ENCODE data around the gene CFTR. TPM values are rescaled to one million over a fixed set of nuclear protein-coding genes. Genes with fewer than 3 reads are reported as not detected.

CFTR gene
- total and polyA plus RNA-seq, 2 of the 8 experiments (the other 6 are each of a cell fraction or from before 2014, with no cell fraction given), result 1.2 to 1.6 TPM

- no peak overlapping the region for H4K8ac ChIP-seq (ENCODE audit: extremely low read depth, insufficient read depth, low read length)
- no peaks in the 10 kb centered on the region for H3K27me3 ChIP-seq (replicated peaks in 1 of 4; ENCODE audit: control insufficient read depth in 3 of 4, extremely low read depth in 1 of 4, insufficient read depth in 3 of 4, low read length in 3 of 4)
- H3K27ac ChIP-seq (ENCODE audit: low read depth, low read length), result no peak overlapping the region
- ChIA-PET POLR2A (ENCODE audit: partially characterized antibody) (no interaction called here), CTCF (ENCODE audit: partially characterized antibody) (interaction anchor here (0.9 kb wide), 1 partner anchor 14 kb away, joined by 3 read pairs; no protein-coding TSS in a partner anchor)
- H2BK15ac ChIP-seq (ENCODE audit: low read length), result no peak overlapping the region
- H3K56ac ChIP-seq (replicated peaks; ENCODE audit: insufficient read length, low read depth, low read length), result no peak overlapping the region
- H3K4ac ChIP-seq (replicated peaks; ENCODE audit: insufficient read length, low read depth, low read length), result no peak overlapping the region
- H2BK120ac ChIP-seq (replicated peaks; ENCODE audit: low read depth, low read length), result no peak overlapping the region
- H3K79me2 ChIP-seq (ENCODE audit: control insufficient read depth in 1 of 2, insufficient read depth in 2 of 2, low read length in 2 of 2), result no peaks in the 10 kb centered on the region
- no peaks in the 10 kb centered on the region for H4K20me1 ChIP-seq (replicated peaks in 1 of 2; ENCODE audit: control insufficient read depth in 1 of 2, insufficient read depth in 2 of 2, low read length in 2 of 2)
- no peak for DNase-seq (ENCODE audit: low read depth in 1 of 2, low spot score in 2 of 2)
- no peaks in the 10 kb centered on the region for H3K36me3 ChIP-seq (ENCODE audit: control insufficient read depth in 2 of 4, insufficient read depth in 4 of 4, low read length in 3 of 4)
- no peak overlapping the region for H2BK5ac ChIP-seq (ENCODE audit: low read depth, low read length)
- no peak for FAIRE-seq
- H3K23ac ChIP-seq (ENCODE audit: insufficient read length), result no peak overlapping the region
- no peak overlapping the region for H4K91ac ChIP-seq (replicated peaks; ENCODE audit: insufficient read length, low read length)
- H3K9me3 ChIP-seq (ENCODE audit: insufficient read depth in 2 of 2, low read depth in 1 of 2, low read length in 1 of 2), result no peaks in the 10 kb centered on the region
- no peak overlapping the region for H3K18ac ChIP-seq (ENCODE audit: extremely low read depth, low read length)
- no peak overlapping the region for H3K14ac ChIP-seq (ENCODE audit: insufficient read length)
- H3K4me2 ChIP-seq (ENCODE audit: insufficient read depth in 1 of 2, low read depth in 2 of 2, low read length in 2 of 2), result no peak overlapping the region
- no peak overlapping the region for H3K4me3 ChIP-seq (ENCODE audit: extremely low read depth in 1 of 4, insufficient read depth in 2 of 4, low read depth in 3 of 4, low read length in 4 of 4)
- H2BK20ac ChIP-seq (ENCODE audit: low read length), result no peak overlapping the region
- 87% methylated on average over 1 of the region's 1 CpG; no CpG with 5 or more reads in 1 of the 2 experiments for WGBS, 2 experiments (ENCODE audit: extremely low coverage in 1 of 2, insufficient coverage in 1 of 2, insufficient read length in 1 of 2, insufficient replicate concordance in 2 of 2, low coverage in 1 of 2, low lambda C conversion rate in 2 of 2, missing lambda C conversion rate in 1 of 2)
- no peak overlapping the region for H2AFZ ChIP-seq (ENCODE audit: low read length)
- no peaks in the 10 kb centered on the region for H3K4me1 ChIP-seq (replicated peaks in 1 of 4; ENCODE audit: control insufficient read depth in 3 of 4, insufficient read depth in 4 of 4, low read length in 3 of 4)
- no peaks in the 10 kb centered on the region for H3K79me1 ChIP-seq (ENCODE audit: low read depth, low read length)
- H3K23me2 ChIP-seq (ENCODE audit: low read depth, low read length), result no peaks in the 10 kb centered on the region
- H3K9ac ChIP-seq (replicated peaks in 1 of 4; ENCODE audit: extremely low read depth in 1 of 4, low read depth in 3 of 4, low read length in 3 of 4), result no peak overlapping the region
- H4K5ac ChIP-seq (ENCODE audit: insufficient read length, low read depth, low read length), result no peak overlapping the region
- no peak overlapping the region for H2BK12ac ChIP-seq (ENCODE audit: low read depth, low read length)
- H2AK5ac ChIP-seq (ENCODE audit: low read depth, low read length), result no peak overlapping the region
- no peak for TF ChIP-seq FOSL1 (IDR thresholded peaks at IDR 0.05; ENCODE audit: insufficient read depth, low read depth, low read length)
- TF ChIP-seq TAF1 (IDR thresholded peaks at IDR 0.05; ENCODE audit: low read depth, low read length), result no peak
- no peak for TF ChIP-seq EZH2 (IDR thresholded peaks at IDR 0.05; ENCODE audit: low read depth, low read length, severe bottlenecking)
- TF ChIP-seq GTF2F1 (IDR thresholded peaks at IDR 0.05; ENCODE audit: borderline replicate concordance, low read depth, low read length), result no peak
- TF ChIP-seq KDM4A (IDR thresholded peaks at IDR 0.05; ENCODE audit: low read depth, low read length, severe bottlenecking), result no peak
- no peak for TF ChIP-seq PHF8 (conservative IDR thresholded peaks at IDR 0.05; ENCODE audit: low read depth, low read length)
- TF ChIP-seq RAD21 (IDR thresholded peaks at IDR 0.05 in 1 of 2, conservative IDR thresholded peaks at IDR 0.05 in 1 of 2; ENCODE audit: low read depth in 2 of 2, low read length in 2 of 2), result no peak
- no peak for TF ChIP-seq ZNF274 (IDR thresholded peaks at IDR 0.05; ENCODE audit: borderline replicate concordance, extremely low read depth, low read length)
- TF ChIP-seq HDAC2 (IDR thresholded peaks at IDR 0.05; ENCODE audit: borderline replicate concordance in 1 of 2, low read depth in 2 of 2, low read length in 2 of 2), result no peak
- no peak for TF ChIP-seq CTBP2 (IDR thresholded peaks at IDR 0.05; ENCODE audit: borderline replicate concordance, insufficient read depth, insufficient read length, low read length)
- no peak for TF ChIP-seq TEAD4 (IDR thresholded peaks at IDR 0.05; ENCODE audit: low read depth, low read length)
- no peak for TF ChIP-seq BRCA1 (IDR thresholded peaks at IDR 0.05; ENCODE audit: low read depth, low read length)
- no peak for TF ChIP-seq ATF3 (IDR thresholded peaks at IDR 0.05; ENCODE audit: insufficient read depth, low read depth, low read length)
Observed at GRCh38 chr7:117508676-117509075, 28.9 kb downstream of the CFTR start.
